ENCODE measurements around the gene KRTAP4-16.
"Not testable (repeated sequence)": the region's sequence is repeated elsewhere in the genome, so short reads cannot be mapped to it uniquely, and the experiment has no call there.

DNA sequence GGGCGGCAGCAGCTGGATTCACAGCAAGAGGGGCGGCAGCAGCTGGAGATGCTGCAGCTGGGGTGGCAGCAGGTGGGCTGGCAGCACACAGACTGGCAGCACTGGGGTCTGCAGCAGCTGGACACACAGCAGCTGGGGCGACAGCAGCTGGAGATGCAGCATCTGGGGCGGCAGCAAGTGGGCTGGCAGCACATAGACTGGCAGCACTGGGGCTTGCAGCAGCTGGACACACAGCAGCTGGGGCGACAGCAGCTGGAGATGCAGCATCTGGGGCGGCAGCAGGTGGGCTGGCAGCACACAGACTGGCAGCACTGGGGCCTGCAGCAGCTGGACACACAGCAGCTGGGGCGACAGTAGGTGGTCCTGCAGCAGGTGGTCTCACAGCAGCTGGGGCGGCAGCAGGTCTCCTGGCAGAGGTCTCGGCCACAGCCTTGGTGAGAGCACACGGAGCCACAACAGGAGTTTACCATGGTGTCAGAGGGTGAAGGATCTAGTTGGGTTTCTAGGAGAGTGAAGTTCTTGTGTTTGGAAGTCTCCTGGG is 15.9 kb upstream of the KRTAP4-16 start, which contains the start of gene KRTAP4-11:
- TF ChIP-seq, protein P1, sequence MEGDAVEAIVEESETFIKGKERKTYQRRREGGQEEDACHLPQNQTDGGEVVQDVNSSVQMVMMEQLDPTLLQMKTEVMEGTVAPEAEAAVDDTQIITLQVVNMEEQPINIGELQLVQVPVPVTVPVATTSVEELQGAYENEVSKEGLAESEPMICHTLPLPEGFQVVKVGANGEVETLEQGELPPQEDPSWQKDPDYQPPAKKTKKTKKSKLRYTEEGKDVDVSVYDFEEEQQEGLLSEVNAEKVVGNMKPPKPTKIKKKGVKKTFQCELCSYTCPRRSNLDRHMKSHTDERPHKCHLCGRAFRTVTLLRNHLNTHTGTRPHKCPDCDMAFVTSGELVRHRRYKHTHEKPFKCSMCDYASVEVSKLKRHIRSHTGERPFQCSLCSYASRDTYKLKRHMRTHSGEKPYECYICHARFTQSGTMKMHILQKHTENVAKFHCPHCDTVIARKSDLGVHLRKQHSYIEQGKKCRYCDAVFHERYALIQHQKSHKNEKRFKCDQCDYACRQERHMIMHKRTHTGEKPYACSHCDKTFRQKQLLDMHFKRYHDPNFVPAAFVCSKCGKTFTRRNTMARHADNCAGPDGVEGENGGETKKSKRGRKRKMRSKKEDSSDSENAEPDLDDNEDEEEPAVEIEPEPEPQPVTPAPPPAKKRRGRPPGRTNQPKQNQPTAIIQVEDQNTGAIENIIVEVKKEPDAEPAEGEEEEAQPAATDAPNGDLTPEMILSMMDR (IDR thresholded peaks at IDR 0.05) = not testable (repeated sequence)
- not testable (repeated sequence) for TF ChIP-seq POLR2A (IDR thresholded peaks at IDR 0.05)
